Astrocyte (in vitro differentiated cells and primary cell): ENCODE results near the gene GGA2. TPM values are rescaled to one million over a fixed set of nuclear protein-coding genes. Genes with fewer than 3 reads are reported as not detected.

Experiments used
- DNase-seq: peaks from one replicate; pipeline ENCODE4 v3.0.0-alpha.2; 2010; ENCODE audit warnings: low read depth
- FAIRE-seq: peaks from 2 replicates; lab custom pipeline; 2011; peaks lifted over from hg19 to GRCh38; lab: Jason Lieb, UNC
- H2AFZ ChIP-seq: 2 replicates; pipeline ENCODE4 v1.6.0; 2012; ENCODE audit warnings: low read depth, low read length, inconsistent platforms
- H3K27ac ChIP-seq: 2 replicates; pipeline ENCODE4 v1.5.1; 2011; ENCODE audit warnings: low read depth, low read length, inconsistent platforms
- H3K27me3 ChIP-seq: 2 replicates; pipeline ENCODE4 v1.6.0; 2011; ENCODE audit warnings: low read length, inconsistent platforms; ENCODE audit not compliant: insufficient read depth
- H3K36me3 ChIP-seq: 2 replicates; pipeline ENCODE4 v1.5.1; 2011; ENCODE audit warnings: low read length, inconsistent platforms; ENCODE audit not compliant: insufficient read depth
- H3K4me1 ChIP-seq: 2 replicates; pipeline ENCODE4 v1.5.1; 2011; ENCODE audit warnings: low read length, inconsistent platforms; ENCODE audit not compliant: insufficient read depth
- H3K4me2 ChIP-seq: 2 replicates; pipeline ENCODE4 v1.6.0; 2012; ENCODE audit warnings: low read length, inconsistent platforms
- H3K4me3 ChIP-seq: 2 replicates; pipeline ENCODE4 v1.5.1; 2011; ENCODE audit warnings: low read depth, mild to moderate bottlenecking, low read length, inconsistent platforms; ENCODE audit not compliant: insufficient read depth
- H3K79me2 ChIP-seq: 2 replicates; pipeline ENCODE4 v1.6.0; 2012; ENCODE audit warnings: mild to moderate bottlenecking, low read length, inconsistent platforms; ENCODE audit not compliant: insufficient read depth
- H3K9ac ChIP-seq: 2 replicates; pipeline ENCODE4 v1.6.0; 2012; ENCODE audit warnings: mild to moderate bottlenecking, low read length, inconsistent platforms
- H3K9me3 ChIP-seq: 2 replicates; pipeline ENCODE4 v1.5.1; 2012; ENCODE audit warnings: low read depth, mild to moderate bottlenecking, low read length, inconsistent platforms; ENCODE audit not compliant: insufficient read depth
- H4K20me1 ChIP-seq: 2 replicates; pipeline ENCODE4 v1.6.0; 2012; ENCODE audit warnings: low read length, inconsistent platforms; ENCODE audit not compliant: insufficient read depth
- H3K27ac Mint-ChIP-seq: one replicate; pipeline ENCODE4 v1.8.0; 2021; ENCODE audit warnings: mild to moderate bottlenecking, mixed read lengths; ENCODE audit not compliant: unreplicated experiment
- H3K27me3 Mint-ChIP-seq: one replicate; pipeline ENCODE4 v1.8.0; 2021; ENCODE audit warnings: low read depth, mixed read lengths; ENCODE audit not compliant: unreplicated experiment
- H3K36me3 Mint-ChIP-seq: one replicate; pipeline ENCODE4 v1.8.0; 2021; ENCODE audit warnings: low read depth, mixed read lengths; ENCODE audit not compliant: unreplicated experiment
- H3K4me1 Mint-ChIP-seq: one replicate; pipeline ENCODE4 v1.8.0; 2021; ENCODE audit warnings: low read depth, mixed read lengths; ENCODE audit not compliant: unreplicated experiment
- H3K4me3 Mint-ChIP-seq: one replicate; pipeline ENCODE4 v1.8.0; 2021; ENCODE audit warnings: mild to moderate bottlenecking, moderate library complexity, mixed read lengths; ENCODE audit not compliant: unreplicated experiment
- H3K9me3 Mint-ChIP-seq: one replicate; pipeline ENCODE4 v1.8.0; 2021; ENCODE audit warnings: mild to moderate bottlenecking, mixed read lengths; ENCODE audit not compliant: unreplicated experiment
- CTCF ChIP-seq: IDR thresholded peaks from 2 replicates; pipeline ENCODE4 v1.5.1; 2011; ENCODE audit warnings: low read depth, mild to moderate bottlenecking, inconsistent platforms, low read length, moderate library complexity; ENCODE audit not compliant: insufficient read depth
- EZH2 ChIP-seq: IDR thresholded peaks from 2 replicates; pipeline ENCODE4 v1.6.1; 2012; ENCODE audit warnings: mild to moderate bottlenecking, low read length, inconsistent platforms; ENCODE audit not compliant: insufficient read depth
- total RNA-seq: library from RNA; stranded (reverse); gene quantifications from 2 replicates; pipeline ENCODE4 v1.2.1, GENCODE V29; 2021

Gene GGA2
- total RNA-seq, 1 donor from 2014 or later, result 84.0 TPM

- H3K36me3 ChIP-seq, result peaks cover 14% of the 10 kb centered on the region
- H4K20me1 ChIP-seq, result peaks cover 26% of the 10 kb centered on the region
- H3K27ac Mint-ChIP-seq, result peak overlapping the region; percentile 87
- H3K4me1 Mint-ChIP-seq, result peaks cover 13% of the 10 kb centered on the region
- H3K4me3 ChIP-seq, result no peak overlapping the region
- FAIRE-seq (no peak), DNase-seq (peak; percentile 47)
- H3K79me2 ChIP-seq, result peaks cover 3% of the 10 kb centered on the region
- H3K4me1 ChIP-seq, result peaks cover 20% of the 10 kb centered on the region
- no peaks in the 10 kb centered on the region for H3K9me3 ChIP-seq
- H2AFZ ChIP-seq, result no peak overlapping the region
- H3K9me3 Mint-ChIP-seq, result no peaks in the 10 kb centered on the region
- peak overlapping the region; percentile 22 for H3K27ac ChIP-seq
- peak overlapping the region; percentile 53 for H3K4me2 ChIP-seq
- no peak for TF ChIP-seq CTCF
- TF ChIP-seq EZH2, result no peak
- H3K9ac ChIP-seq, result no peak overlapping the region
- H3K36me3 Mint-ChIP-seq, result peaks cover 17% of the 10 kb centered on the region
- H3K4me3 Mint-ChIP-seq, result peak overlapping the region; percentile 31
- H3K27me3 Mint-ChIP-seq, result no peaks in the 10 kb centered on the region
- H3K27me3 ChIP-seq, result no peaks in the 10 kb centered on the region
These were observed 18.6 kb downstream of the GGA2 start for GRCh38 chr16:23491490-23492391.

GRCh38 chr16:23486480-23486879 is 23.8 kb downstream of the GGA2 start:
- Mint-ChIP-seq H3K4me3 (no peak overlapping the region), H3K27me3 (no peaks in the 10 kb centered on the region), H3K36me3 (peaks cover 27% of the 10 kb centered on the region), H3K27ac (no peak overlapping the region), H3K4me1 (peaks cover 1% of the 10 kb centered on the region), H3K9me3 (no peaks in the 10 kb centered on the region)
- Histone ChIP-seq H3K27me3 (no peaks in the 10 kb centered on the region), H3K9me3 (no peaks in the 10 kb centered on the region), H3K4me2 (no peak overlapping the region), H3K79me2 (no peaks in the 10 kb centered on the region), H2AFZ (no peak overlapping the region), H4K20me1 (no peaks in the 10 kb centered on the region), H3K4me1 (peaks cover under 1% of the 10 kb centered on the region), H3K27ac (no peak overlapping the region), H3K4me3 (no peak overlapping the region), H3K9ac (no peak overlapping the region), H3K36me3 (peaks cover 28% of the 10 kb centered on the region)
- no peak for TF ChIP-seq CTCF
- no peak for TF ChIP-seq EZH2
- FAIRE-seq (no peak), DNase-seq (no peak)

GRCh38 chr16:23485841-23486240 is 24.5 kb downstream of the GGA2 start:
- TF ChIP-seq EZH2, result no peak
- TF ChIP-seq CTCF, result no peak
- Histone ChIP-seq H3K9me3 (no peaks in the 10 kb centered on the region), H2AFZ (no peak overlapping the region), H3K27ac (no peak overlapping the region), H3K4me3 (no peak overlapping the region), H3K27me3 (no peaks in the 10 kb centered on the region), H3K4me1 (no peaks in the 10 kb centered on the region), H3K9ac (no peak overlapping the region), H3K4me2 (no peak overlapping the region), H3K79me2 (no peaks in the 10 kb centered on the region), H3K36me3 (peaks cover 29% of the 10 kb centered on the region), H4K20me1 (no peaks in the 10 kb centered on the region)
- H3K27ac Mint-ChIP-seq, result no peak overlapping the region
- peaks cover 27% of the 10 kb centered on the region for H3K36me3 Mint-ChIP-seq
- no peak for FAIRE-seq
- H3K4me3 Mint-ChIP-seq, result no peak overlapping the region
- no peaks in the 10 kb centered on the region for H3K27me3 Mint-ChIP-seq
- no peaks in the 10 kb centered on the region for H3K4me1 Mint-ChIP-seq
- H3K9me3 Mint-ChIP-seq, result no peaks in the 10 kb centered on the region
- DNase-seq, result no peak
